Small intestine (tissue), 7 donors: ENCODE measurements around the gene MRC1. TPM values are rescaled to one million over a fixed set of nuclear protein-coding genes. Genes with fewer than 3 reads are reported as not detected.

Experiments used
- DNase-seq, 2 donors: peaks; one replicate each; pipeline versions ENCODE4 v3.0.0 to v3.0.0-alpha.2; 2013
- FAIRE-seq: peaks from 2 replicates; lab custom pipeline; 2012; peaks lifted over from hg19 to GRCh38; lab: Jason Lieb, UNC
- H3K27ac ChIP-seq, 3 donors: one replicate each; pipeline ENCODE4 v1.5.1; 2013; ENCODE audit warnings: low read length in 2 of 3, mild to moderate bottlenecking in 2 of 3, control low read depth in 1 of 3, inconsistent platforms in 1 of 3, low read depth in 1 of 3, moderate library complexity in 1 of 3
- H3K27me3 ChIP-seq, 3 donors: one replicate each; pipeline ENCODE4 v1.6.1; 2013; ENCODE audit warnings: low read length in 3 of 3, inconsistent platforms in 1 of 3; ENCODE audit not compliant: control insufficient read depth in 3 of 3, insufficient read depth in 3 of 3
- H3K36me3 ChIP-seq, 3 donors: one replicate each; pipeline ENCODE4 v1.6.1; 2013; ENCODE audit warnings: low read length in 3 of 3, inconsistent platforms in 1 of 3, low read depth in 1 of 3, mild to moderate bottlenecking in 1 of 3, moderate library complexity in 1 of 3; ENCODE audit not compliant: control insufficient read depth in 3 of 3, insufficient read depth in 2 of 3
- H3K4me1 ChIP-seq, 3 donors: one replicate each; pipeline ENCODE4 v1.6.1; 2013; ENCODE audit warnings: low read length in 2 of 3, inconsistent platforms in 1 of 3, low read depth in 1 of 3, mild to moderate bottlenecking in 1 of 3, moderate library complexity in 1 of 3; ENCODE audit not compliant: control insufficient read depth in 3 of 3, insufficient read depth in 2 of 3
- H3K4me3 ChIP-seq, 3 donors: one replicate each; pipeline ENCODE4 v1.5.1; 2013; ENCODE audit warnings: low read length in 3 of 3, control low read depth in 1 of 3, inconsistent platforms in 1 of 3, low read depth in 1 of 3, mild to moderate bottlenecking in 1 of 3, moderate library complexity in 1 of 3
- H3K9me3 ChIP-seq, 2 donors: one replicate each; pipeline ENCODE4 v1.6.1; 2013; ENCODE audit warnings: low read depth in 1 of 2, low read length in 1 of 2; ENCODE audit not compliant: control insufficient read depth in 2 of 2, insufficient read depth in 1 of 2
- WGBS, 3 donors: extraction: QIAGEN DNeasy Blood & Tissue Kit; methylation state at CpG; one replicate each; pipeline ENCODE4 v1.1.7; 2013; 5-methylcytosine and 5-hydroxymethylcytosine counted together
- polyA plus RNA-seq, 4 donors: library from polyadenylated mRNA; stranded (reverse) in 3 of 4; unstranded in 1 of 4; fragments of 200-250 nt in 3 of 4; fragments of 120-200 nt in 1 of 4; gene quantifications; one replicate each; pipeline versions ENCODE4 v1.2.1 to v1.2.3, GENCODE V29; 2013
- donor health status: healthy with polysubstance abuse.
- donor health status: control.
- donor health status: control.
- donor health status: Bipolar disorder and iron deficiency.
- donor health status: healthy.

MRC1 gene
- polyA plus RNA-seq, 4 donors, result 1.8 to 23.3 (median 7.6) TPM

DNA sequence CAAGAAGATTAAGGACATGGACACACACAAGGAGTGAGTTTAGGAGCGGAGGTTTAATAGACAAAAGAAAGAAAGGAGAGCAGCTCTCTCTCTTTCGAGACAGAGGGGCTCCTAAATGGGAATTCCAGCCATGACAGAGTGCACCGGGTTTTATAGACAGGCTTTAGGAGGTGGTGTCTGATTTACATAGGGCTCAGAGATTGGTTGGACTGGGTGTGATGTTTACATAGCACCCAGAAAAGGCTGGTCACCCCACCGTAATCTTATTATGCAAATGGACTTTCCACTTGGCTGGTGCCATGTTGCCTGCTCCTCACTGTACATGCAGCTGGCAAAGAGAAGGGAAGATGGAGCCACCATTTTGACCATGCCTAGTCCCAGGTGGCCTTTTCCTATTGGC, 28.4 kb upstream of the MRC1 start:
- Histone ChIP-seq H3K9me3 (no peaks in the 10 kb centered on the region), H3K27me3 (no peaks in the 10 kb centered on the region), H3K27ac (no peak overlapping the region), H3K4me3 (no peak overlapping the region), H3K36me3 (peaks cover 0 to 22% (median 6%) of the 10 kb centered on the region in 3 donors), H3K4me1 (peaks cover 0 to 3% (median 0%) of the 10 kb centered on the region in 3 donors)
- WGBS, 3 donors, result 92 to 95% (median 92%) methylated on average over 4 of the region's 4 CpGs
- FAIRE-seq (no peak), DNase-seq (no peak)

DNA sequence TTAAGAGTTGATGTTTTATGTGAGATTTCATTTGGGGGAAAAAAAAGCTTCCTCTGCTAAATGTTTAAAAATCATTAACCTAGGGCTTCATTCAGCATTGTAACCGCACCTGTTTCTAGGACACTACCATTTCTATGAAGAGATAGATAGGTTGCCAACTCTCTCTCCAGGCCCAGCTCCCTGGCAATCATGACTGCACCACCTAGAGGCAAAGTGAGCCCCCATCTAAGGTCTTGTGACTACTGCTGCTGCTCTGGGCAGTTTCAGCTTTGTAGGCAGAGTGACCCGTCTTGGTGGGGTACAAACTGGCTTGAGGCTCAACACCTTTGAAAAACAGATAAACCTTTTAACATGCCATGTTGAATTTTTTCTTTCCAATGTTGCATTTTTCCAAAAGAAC, 27.3 kb upstream of the MRC1 start:
- DNase-seq, result no peak
- Histone ChIP-seq H3K27ac (no peak overlapping the region), H3K36me3 (peaks cover 0 to 21% (median 5%) of the 10 kb centered on the region in 3 donors), H3K9me3 (no peaks in the 10 kb centered on the region), H3K4me1 (peaks cover 0 to 3% (median 0%) of the 10 kb centered on the region in 3 donors), H3K27me3 (no peaks in the 10 kb centered on the region), H3K4me3 (no peak overlapping the region)
- no peak for FAIRE-seq
- WGBS, 3 donors, result 58 to 75% (median 63%) methylated on average over 2 of the region's 2 CpGs

DNA sequence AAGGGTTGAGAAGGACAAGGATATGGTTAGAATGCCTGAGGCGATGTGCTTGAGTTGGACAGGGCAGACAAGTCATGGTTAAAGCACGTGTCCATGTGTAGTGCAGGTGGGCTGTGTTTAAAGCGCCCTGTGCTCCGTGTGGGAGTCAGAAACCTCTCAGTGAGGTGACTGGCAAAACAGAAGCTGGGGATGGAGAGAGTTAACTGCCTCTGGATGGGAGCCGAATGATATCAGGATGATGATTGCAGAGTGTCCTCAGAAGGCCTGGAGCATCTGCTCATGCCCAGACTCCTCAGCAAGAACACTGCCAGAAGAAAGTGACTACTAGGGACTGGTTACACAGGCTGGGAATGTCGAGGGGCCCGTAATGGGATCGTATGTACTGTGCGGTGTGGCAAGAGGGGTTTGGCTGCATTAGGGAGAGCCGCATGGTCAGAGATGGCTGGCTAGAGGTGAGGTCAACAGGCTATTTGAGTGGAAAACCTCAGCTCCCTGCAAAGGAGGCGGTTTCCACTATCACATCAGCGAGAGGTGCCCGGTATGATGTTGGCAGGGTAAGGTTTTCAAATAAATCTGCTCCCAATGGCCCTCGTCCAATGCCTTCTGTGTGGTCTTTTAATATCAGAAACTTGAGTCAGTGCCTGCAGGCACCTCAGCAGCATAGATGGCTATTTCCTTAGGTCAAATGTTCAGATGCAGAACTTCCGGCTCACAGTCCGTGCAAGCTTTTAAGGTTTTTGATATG, 26.1 kb upstream of the MRC1 start:
- FAIRE-seq (no peak), DNase-seq (no peak)
- no peaks in the 10 kb centered on the region for H3K9me3 ChIP-seq
- peaks cover 0 to 23% (median 3%) of the 10 kb centered on the region in 3 donors for H3K36me3 ChIP-seq
- no peaks in the 10 kb centered on the region for H3K27me3 ChIP-seq
- no peak overlapping the region for H3K4me3 ChIP-seq
- no peak overlapping the region for H3K27ac ChIP-seq
- H3K4me1 ChIP-seq, result peaks cover 0 to 3% (median 0%) of the 10 kb centered on the region in 3 donors
- 69 to 84% (median 75%) methylated on average over 16 of the region's 16 CpGs for WGBS, 3 donors

DNA sequence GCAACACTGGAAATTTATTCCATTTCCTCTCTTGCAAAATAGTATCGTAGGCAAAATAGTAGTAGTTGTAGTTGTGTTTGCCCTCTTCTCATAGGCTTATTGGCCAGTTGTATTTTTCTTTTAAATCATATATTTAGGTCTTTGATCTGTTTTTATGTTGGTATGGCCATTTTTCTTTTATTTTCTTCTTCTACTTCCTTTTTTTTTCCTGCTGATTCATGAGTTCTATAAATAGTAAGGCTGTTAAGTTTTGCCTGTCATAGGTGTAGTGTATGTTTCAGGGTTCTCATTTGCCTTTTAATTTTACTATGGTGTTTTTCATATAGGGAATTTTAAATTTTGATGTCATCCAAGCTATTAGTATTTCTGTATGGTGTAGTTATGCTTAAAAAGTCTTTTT, 25.4 kb upstream of the MRC1 start:
- Histone ChIP-seq H3K4me3 (no peak overlapping the region), H3K27ac (no peak overlapping the region), H3K36me3 (peaks cover 0 to 22% (median 3%) of the 10 kb centered on the region in 3 donors), H3K4me1 (peaks cover 0 to 3% (median 0%) of the 10 kb centered on the region in 3 donors), H3K27me3 (no peaks in the 10 kb centered on the region), H3K9me3 (no peaks in the 10 kb centered on the region)
- FAIRE-seq, result peak; percentile 65
- no peak for DNase-seq
- 56 to 93% (median 61%) methylated on average over 1 of the region's 1 CpG for WGBS, 3 donors

DNA sequence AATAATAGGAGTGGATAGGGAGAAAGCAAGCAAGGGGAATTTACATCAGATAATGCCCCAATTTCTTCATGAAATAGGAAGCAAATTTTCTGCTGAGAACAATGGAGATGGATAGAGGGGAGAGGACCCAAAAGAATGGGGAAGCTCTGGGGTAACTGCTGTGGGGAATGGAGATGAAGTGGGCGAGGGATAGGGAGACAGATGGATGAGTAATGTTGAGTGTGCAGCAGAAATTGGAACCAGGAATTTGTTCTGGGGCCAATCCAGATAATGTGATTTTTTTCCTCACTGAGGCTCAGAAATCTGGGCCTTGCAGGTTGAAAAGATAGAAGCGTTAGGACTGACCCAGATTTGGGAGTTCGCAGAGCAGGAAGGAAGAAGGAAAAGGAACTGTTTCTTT, 24.5 kb upstream of the MRC1 start:
- DNase-seq (no peak), FAIRE-seq (no peak)
- 77 to 96% (median 78%) methylated on average over 3 of the region's 3 CpGs for WGBS, 3 donors
- Histone ChIP-seq H3K27me3 (no peaks in the 10 kb centered on the region), H3K4me1 (peaks cover 0 to 3% (median 0%) of the 10 kb centered on the region in 3 donors), H3K9me3 (no peaks in the 10 kb centered on the region), H3K27ac (no peak overlapping the region), H3K36me3 (peaks cover 0 to 16% (median 3%) of the 10 kb centered on the region in 3 donors), H3K4me3 (no peak overlapping the region)

DNA sequence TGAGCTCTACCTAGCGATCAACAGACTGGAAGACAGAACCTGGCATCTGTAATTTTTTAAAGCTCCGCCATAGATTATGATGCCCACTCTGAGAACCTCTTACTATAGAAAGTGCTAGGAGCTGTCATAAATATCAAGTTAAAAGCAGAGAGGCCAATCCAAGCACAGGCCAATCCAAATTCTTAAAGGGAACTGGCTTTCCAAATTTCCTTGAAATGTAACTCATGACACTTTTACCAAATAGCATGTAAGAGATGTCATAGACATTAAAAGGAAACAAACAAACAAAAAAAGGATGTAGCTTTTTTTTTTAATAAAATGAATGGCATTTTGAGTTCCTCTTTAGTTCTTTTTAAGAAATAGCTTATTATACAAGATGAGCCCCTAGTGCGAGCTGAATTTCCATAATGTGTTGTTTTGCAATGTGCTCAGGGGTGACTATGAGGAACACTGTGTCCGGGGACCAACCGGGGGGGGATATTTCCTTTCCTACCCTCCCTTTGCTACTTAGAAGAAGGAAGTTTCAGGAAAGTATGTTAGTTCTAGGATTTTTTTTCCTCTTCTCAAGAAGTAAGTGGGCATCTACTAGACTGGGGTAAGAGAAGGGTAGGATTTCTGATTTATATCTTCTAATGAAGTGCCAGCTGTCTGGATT, 23.7 kb upstream of the MRC1 start:
- Histone ChIP-seq H3K9me3 (no peaks in the 10 kb centered on the region), H3K27ac (no peak overlapping the region), H3K27me3 (no peaks in the 10 kb centered on the region), H3K4me3 (no peak overlapping the region), H3K4me1 (peaks cover 0 to 3% (median 0%) of the 10 kb centered on the region in 3 donors), H3K36me3 (peaks cover 0 to 19% (median 2%) of the 10 kb centered on the region in 3 donors)
- no peak for FAIRE-seq
- WGBS, 3 donors, result 75 to 96% (median 85%) methylated on average over 5 of the region's 5 CpGs
- no peak for DNase-seq

DNA sequence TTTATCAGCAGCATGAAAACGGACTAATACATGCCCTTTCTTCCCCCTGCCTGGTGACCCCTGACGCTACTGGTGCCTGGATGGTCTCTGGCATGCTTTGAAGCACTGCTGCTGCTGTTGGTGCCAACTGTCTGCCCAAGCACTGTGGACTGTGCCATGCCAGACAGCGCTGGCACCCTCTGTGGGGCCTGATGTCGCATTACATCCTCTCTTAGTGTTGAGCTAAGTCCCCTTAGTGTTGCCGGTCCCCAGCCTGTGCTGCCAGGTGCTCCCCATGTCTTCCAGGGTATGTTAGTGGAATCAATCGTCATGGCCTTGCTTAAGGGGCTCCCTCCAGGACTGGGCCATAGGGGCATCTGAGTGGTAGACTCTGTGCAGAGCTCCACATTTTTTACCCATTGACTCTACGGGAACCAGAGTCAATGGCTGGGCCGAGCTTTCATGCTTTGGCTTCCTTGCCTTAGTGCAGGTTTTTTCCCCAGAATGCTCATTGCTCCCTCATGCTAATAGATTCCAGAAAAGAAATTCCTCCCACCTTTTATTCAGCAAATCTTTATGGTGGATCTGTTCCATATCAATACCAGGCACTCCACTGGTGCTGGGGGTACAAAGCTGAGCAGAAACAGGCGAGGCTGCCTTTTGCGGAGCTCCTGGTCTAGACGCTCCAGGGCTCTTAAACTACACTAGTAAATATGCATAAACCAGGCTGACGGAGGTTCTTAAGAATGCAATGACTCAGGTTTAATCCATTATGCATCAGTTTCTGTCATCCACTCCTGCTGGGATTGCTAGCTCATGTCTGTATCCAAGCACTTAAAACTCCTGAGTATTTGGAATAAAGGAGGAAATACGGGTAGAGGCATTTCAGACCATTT, 21.8 kb upstream of the MRC1 start:
- Histone ChIP-seq H3K36me3 (peaks cover 0 to 14% (median 0%) of the 10 kb centered on the region in 3 donors), H3K4me1 (peaks cover 0 to 4% (median 0%) of the 10 kb centered on the region in 3 donors), H3K4me3 (no peak overlapping the region), H3K27me3 (no peaks in the 10 kb centered on the region), H3K9me3 (no peaks in the 10 kb centered on the region), H3K27ac (no peak overlapping the region)
- FAIRE-seq, result no peak
- WGBS, 3 donors, result 88 to 92% (median 88%) methylated on average over 13 of the region's 13 CpGs
- DNase-seq, result no peak

DNA sequence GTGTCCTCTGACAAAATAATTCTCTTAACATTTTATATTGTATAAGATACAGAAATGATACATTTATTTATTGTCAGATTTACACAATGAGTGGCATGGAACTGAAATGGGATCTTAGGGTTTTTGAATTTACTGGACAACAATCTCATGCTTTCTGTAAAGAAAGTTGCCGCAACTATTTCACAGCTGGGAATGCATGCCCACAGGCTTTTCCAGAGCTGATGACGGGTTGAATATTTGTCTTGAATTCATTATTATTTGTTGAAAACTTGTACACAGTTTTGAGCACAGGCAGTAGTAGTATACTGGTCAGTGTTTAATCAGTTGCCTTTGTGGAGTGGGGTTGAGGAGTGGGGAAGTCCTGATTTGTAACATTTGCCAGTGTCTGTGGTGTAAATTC, 20.5 kb upstream of the MRC1 start:
- Histone ChIP-seq H3K27ac (no peak overlapping the region), H3K4me3 (no peak overlapping the region), H3K36me3 (peaks cover 0 to 11% (median 0%) of the 10 kb centered on the region in 3 donors), H3K27me3 (no peaks in the 10 kb centered on the region), H3K4me1 (peaks cover 0 to 13% (median 2%) of the 10 kb centered on the region in 3 donors), H3K9me3 (no peaks in the 10 kb centered on the region)
- 90 to 96% (median 95%) methylated on average over 2 of the region's 2 CpGs for WGBS, 3 donors
- no peak for FAIRE-seq
- no peak for DNase-seq
